Heart left ventricle (tissue), 16 donors: ENCODE measurements around the gene MRPL12. TPM values are rescaled to one million over a fixed set of nuclear protein-coding genes. Genes with fewer than 3 reads are reported as not detected.

Experiments
- ATAC-seq, 4 donors: fragments of 200-7000 bp; cut with Tn5 transposase; one replicate each; pipeline ENCODE4 v1.9.1; 2020 to 2022; ENCODE audit warnings: moderate library complexity in 4 of 4, mild to moderate bottlenecking in 3 of 4, moderate number of reproducible peaks in 1 of 4
- DNase-seq, 5 donors: peaks; one replicate each; pipeline ENCODE4 v3.0.0-alpha.2; 2020
- H3K27ac ChIP-seq, 12 donors: fragments of 200-600 bp; sonication (generic) in 4 of 12; one replicate each; pipeline versions ENCODE4 v1.5.0 to v1.8.0; 2016 to 2022; ENCODE audit warnings: mild to moderate bottlenecking in 2 of 12
- H3K27me3 ChIP-seq, 9 donors: fragments of 200-600 bp; sonication (generic) in 2 of 9; one replicate each; pipeline versions ENCODE4 v1.5.1 to v1.8.0; 2016 to 2022; ENCODE audit warnings: mild to moderate bottlenecking in 3 of 9
- H3K36me3 ChIP-seq, 9 donors: fragments of 200-600 bp; sonication (generic) in 2 of 9; one replicate each; pipeline versions ENCODE4 v1.5.0 to v1.8.0; 2018 to 2022; ENCODE audit warnings: mild to moderate bottlenecking in 2 of 9
- H3K4me1 ChIP-seq, 12 donors: fragments of 200-600 bp; sonication (generic) in 4 of 12; one replicate each; pipeline versions ENCODE4 v1.5.0 to v1.8.0; 2016 to 2022; ENCODE audit warnings: mild to moderate bottlenecking in 3 of 12
- H3K4me3 ChIP-seq, 12 donors: fragments of 200-600 bp; sonication (generic) in 4 of 12; one replicate each; pipeline versions ENCODE4 v1.5.0 to v1.8.0; 2017 to 2022; ENCODE audit warnings: mild to moderate bottlenecking in 9 of 12, moderate library complexity in 4 of 12
- H3K9me3 ChIP-seq, 12 donors: fragments of 200-600 bp; sonication (generic) in 4 of 12; one replicate each; pipeline versions ENCODE4 v1.5.0 to v1.8.0; 2016 to 2022; ENCODE audit warnings: mild to moderate bottlenecking in 1 of 12
- CTCF ChIP-seq, 12 donors: fragments of 200-600 bp; sonication (generic) in 4 of 12; IDR thresholded peaks; one replicate each; pipeline versions ENCODE4 v1.5.0 to v1.8.0; 2018 to 2022; ENCODE audit warnings: antibody characterized with exemption in 12 of 12, mild to moderate bottlenecking in 5 of 12
- POLR2A ChIP-seq, 2 donors: fragments of 450-650 bp; IDR thresholded peaks; one replicate each; pipeline ENCODE4 v1.6.1; 2017; ENCODE audit warnings: antibody characterized with exemption in 2 of 2, mild to moderate bottlenecking in 2 of 2, moderate library complexity in 2 of 2
- WGBS, 4 donors: extraction: QIAGEN DNeasy Blood & Tissue Kit in 2 of 4; methylation state at CpG; one replicate each; pipeline versions ENCODE4 v1.1.5 to v1.1.7; 2013 to 2018; 5-methylcytosine and 5-hydroxymethylcytosine counted together
- intact Hi-C, 10 donors: fragments of 100-400 bp; cut with DNase I; formaldehyde crosslinking; loops; one replicate each; pipeline versions ENCODE4 v1.11.1 to v1.14.2; 2022
- polyA plus RNA-seq, 2 donors: library from polyadenylated mRNA; stranded (reverse); fragments of 200-250 nt; gene quantifications; one replicate each; pipeline ENCODE4 v1.2.3, GENCODE V29; 2013
- total RNA-seq, 9 donors: library from RNA; depleted of rRNA in 2 of 9; stranded (reverse); fragments of >200 nt in 2 of 9; fragmentation: NEBNext Ultra II Directional in 3 of 9; extraction: Animal tissue kit (Norgen Biotek cat#: 25700) in 3 of 9; gene quantifications; one replicate each; pipeline versions ENCODE4 v1.1.0 to v1.2.4, GENCODE V29; 2016 to 2023
- donor health status: ischemic (EF 13 %, LVEDD 7.1; RV severe dilation, severe dysfunction).
- donor health status: healthy with polysubstance abuse.
- donor health status: DM: no; HTN: yes; CAD: no.
- donor health status: DM: no; HTN: no; CAD: no.
- donor health status: ischemic (EF 25% LVEDD 6.9; RV normal size, moderate dysfunction).
- donor health status: ischemic (EF 25% LVEDD 5.7; RV mildly dilated, moderate dysfunction).
- donor health status: healthy.
- donor health status: DM: yes; HTN: yes; CAD: no.
- donor health status: ischemic (EF 35%, LVEDD 5.7; RV mildly dilated, moderate dysfunction).
- donor health status: nonischemic (EF 11% LVEDD 7.7; RV severe dilation, severe dysfunction).
- donor health status: DM: yes; HTN: yes; CAD: no.
- donor health status: PGD.
- donor health status: ischemic (EF 29% LVEDD 5.4; RV normal size, mild dysfunction).
- donor health status: nonischemic (EF 23%, LVEDD 6.1; RV moderate dilation, normal function).

The MRPL12 gene
- total and polyA plus RNA-seq, 11 donors: 98.8 to 525 (median 133) TPM

- peak overlapping the region in 1 of 12 donors; percentile 88 for H3K4me3 ChIP-seq
- no peak overlapping the region for H3K27ac ChIP-seq
- DNase-seq: no peak
- 82 to 85% (median 83%) methylated on average over 18 to 25 of the region's 25 CpGs for WGBS, 4 donors
- peaks cover 0 to 49% (median 31%) of the 10 kb centered on the region in 12 donors for H3K4me1 ChIP-seq
- ATAC-seq: no peak
- no peaks in the 10 kb centered on the region for H3K9me3 ChIP-seq
- TF ChIP-seq POLR2A (IDR thresholded peaks at IDR 0.05): no peak
- TF ChIP-seq CTCF (IDR thresholded peaks at IDR 0.05): no peak
- peaks cover 6 to 78% (median 67%) of the 10 kb centered on the region in 9 donors for H3K36me3 ChIP-seq
- H3K27me3 ChIP-seq: no peaks in the 10 kb centered on the region
- intact Hi-C loops: no loop called here
Observed at GRCh38 chr17:81700353-81701287, 2.5 kb upstream of the MRPL12 start.

GRCh38 chr17:81701288-81702071, 1.7 kb upstream of the MRPL12 start:
- intact Hi-C loops: no loop called here
- DNase-seq (no peak), ATAC-seq (no peak)
- Histone ChIP-seq H3K4me1 (peaks cover 0 to 48% (median 31%) of the 10 kb centered on the region in 12 donors), H3K4me3 (peak overlapping the region in 10 of 12 donors; percentile 66 to 99 (median 88)), H3K27me3 (no peaks in the 10 kb centered on the region), H3K27ac (peak overlapping the region in 2 of 12 donors; percentile 91 to 94), H3K36me3 (peaks cover 4 to 78% (median 68%) of the 10 kb centered on the region in 9 donors), H3K9me3 (no peaks in the 10 kb centered on the region)
- no peak for TF ChIP-seq POLR2A (IDR thresholded peaks at IDR 0.05)
- no peak for TF ChIP-seq CTCF (IDR thresholded peaks at IDR 0.05)
- WGBS, 4 donors: 68 to 78% (median 72%) methylated on average over 23 of the region's 23 CpGs

- Histone ChIP-seq H3K36me3 (peaks cover 0 to 74% (median 59%) of the 10 kb centered on the region in 9 donors), H3K27me3 (no peaks in the 10 kb centered on the region), H3K27ac (peak overlapping the region; percentile 41 to 97 (median 92)), H3K4me3 (peak overlapping the region; percentile 66 to 99 (median 88)), H3K4me1 (peaks cover 0 to 36% (median 28%) of the 10 kb centered on the region in 12 donors), H3K9me3 (no peaks in the 10 kb centered on the region)
- no peak for TF ChIP-seq POLR2A (IDR thresholded peaks at IDR 0.05)
- TF ChIP-seq CTCF (IDR thresholded peaks at IDR 0.05): no peak
- DNase-seq: no peak
- WGBS, 4 donors: 21 to 26% (median 23%) methylated on average over 20 to 27 of the region's 27 CpGs
- ATAC-seq: peak in 1 of 4 donors; percentile 23
- intact Hi-C loops: no loop called here
Observed at GRCh38 chr17:81703747-81704654, 834 bp downstream of the MRPL12 start.
